Osteocyte (in vitro differentiated cells): ENCODE measurements around the gene PNPO. TPM values are rescaled to one million over a fixed set of nuclear protein-coding genes. Genes with fewer than 3 reads are reported as not detected.
A peak's percentile ranks its signal among the peaks of the same experiment; 100 is the strongest.

Experiments
- DNase-seq: peaks from one replicate; pipeline ENCODE4 v3.0.0; 2021; ENCODE audit warnings: mixed read lengths; ENCODE audit not compliant: unreplicated experiment; ENCODE audit errors: extremely low spot score
- H3K27ac Mint-ChIP-seq: one replicate; pipeline ENCODE4 v1.8.0; 2021; ENCODE audit warnings: mild to moderate bottlenecking, mixed read lengths; ENCODE audit not compliant: unreplicated experiment
- H3K27me3 Mint-ChIP-seq: one replicate; pipeline ENCODE4 v1.8.0; 2021; ENCODE audit warnings: mixed read lengths; ENCODE audit not compliant: unreplicated experiment
- H3K36me3 Mint-ChIP-seq: one replicate; pipeline ENCODE4 v1.8.0; 2021; ENCODE audit warnings: mixed read lengths; ENCODE audit not compliant: unreplicated experiment
- H3K4me1 Mint-ChIP-seq: one replicate; pipeline ENCODE4 v1.8.0; 2021; ENCODE audit warnings: mixed read lengths; ENCODE audit not compliant: unreplicated experiment
- H3K4me3 Mint-ChIP-seq: one replicate; pipeline ENCODE4 v1.8.0; 2021; ENCODE audit warnings: mild to moderate bottlenecking, moderate library complexity, mixed read lengths; ENCODE audit not compliant: unreplicated experiment
- H3K9me3 Mint-ChIP-seq: one replicate; pipeline ENCODE4 v1.8.0; 2021; ENCODE audit warnings: mixed read lengths; ENCODE audit not compliant: unreplicated experiment
- CTCF ChIP-seq: fragments of 200-600 bp; sonication (generic); IDR thresholded peaks from 2 replicates; pipeline ENCODE4 v1.5.0; 2021; ENCODE audit warnings: antibody characterized with exemption, mild to moderate bottlenecking, moderate library complexity
- total RNA-seq: library from RNA; stranded (reverse); gene quantifications from 2 replicates; pipeline ENCODE4 v1.2.1, GENCODE V29; 2021

The PNPO gene
- total RNA-seq, 1 donor from 2014 or later, result 9.0 TPM

- Mint-ChIP-seq H3K4me3 (no peak overlapping the region), H3K27me3 (peaks cover 4% of the 10 kb centered on the region), H3K36me3 (no peaks in the 10 kb centered on the region), H3K4me1 (peaks cover 15% of the 10 kb centered on the region), H3K9me3 (no peaks in the 10 kb centered on the region), H3K27ac (no peak overlapping the region)
- no peak for DNase-seq
- TF ChIP-seq CTCF, result no peak
Observed at GRCh38 chr17:47935961-47936360, 5.4 kb upstream of the PNPO start.

GRCh38 chr17:47937941-47938340 is 3.4 kb upstream of the PNPO start:
- Mint-ChIP-seq H3K27me3 (peaks cover 6% of the 10 kb centered on the region), H3K9me3 (no peaks in the 10 kb centered on the region)

GRCh38 chr17:47942096-47942510 is 732 bp downstream of the PNPO start:
- Mint-ChIP-seq H3K36me3 (no peaks in the 10 kb centered on the region), H3K27me3 (peaks cover 6% of the 10 kb centered on the region), H3K27ac (no peak overlapping the region), H3K9me3 (no peaks in the 10 kb centered on the region), H3K4me3 (peak overlapping the region; percentile 77), H3K4me1 (peaks cover 13% of the 10 kb centered on the region)
- no peak for DNase-seq
- no peak for TF ChIP-seq CTCF

More at GRCh38 chr17:47937941-47938340, 3.4 kb upstream of the PNPO start:
- Mint-ChIP-seq H3K4me1 (peaks cover 15% of the 10 kb centered on the region), H3K4me3 (no peak overlapping the region), H3K36me3 (no peaks in the 10 kb centered on the region), H3K27ac (no peak overlapping the region)
- no peak for DNase-seq
- TF ChIP-seq CTCF, result no peak

GRCh38 chr17:47942568-47942967 is 1.2 kb downstream of the PNPO start:
- no peak for TF ChIP-seq CTCF
- no peaks in the 10 kb centered on the region for H3K9me3 Mint-ChIP-seq
- no peaks in the 10 kb centered on the region for H3K36me3 Mint-ChIP-seq
- no peak overlapping the region for H3K4me3 Mint-ChIP-seq
- no peak for DNase-seq
- H3K27me3 Mint-ChIP-seq, result peaks cover 6% of the 10 kb centered on the region
- H3K27ac Mint-ChIP-seq, result no peak overlapping the region
- H3K4me1 Mint-ChIP-seq, result peaks cover 13% of the 10 kb centered on the region

GRCh38 chr17:47945080-47945479 is 3.7 kb downstream of the PNPO start:
- H3K36me3 Mint-ChIP-seq, result no peaks in the 10 kb centered on the region
- peaks cover 6% of the 10 kb centered on the region for H3K27me3 Mint-ChIP-seq
- H3K4me1 Mint-ChIP-seq, result peaks cover 20% of the 10 kb centered on the region
- DNase-seq, result no peak
- no peak overlapping the region for H3K4me3 Mint-ChIP-seq
- H3K27ac Mint-ChIP-seq, result no peak overlapping the region
- no peaks in the 10 kb centered on the region for H3K9me3 Mint-ChIP-seq
- TF ChIP-seq CTCF, result no peak
